H1 (cell line): Measurements from ENCODE around the gene AQP6. TPM values are rescaled to one million over a fixed set of nuclear protein-coding genes. Genes with fewer than 3 reads are reported as not detected.

ENCODE experiments used
- CEBPB ChIP-seq: IDR thresholded peaks from 2 replicates; pipeline ENCODE4 v1.6.1; 2012; ENCODE audit warnings: low read depth, low read length
- polyA plus RNA-seq, 7 experiments: library from polyadenylated mRNA; depleted of rRNA in 3 of 7; stranded (reverse) in 5 of 7; unstranded in 2 of 7; fragments of >200 nt in 5 of 7; fragments of 200-250 nt in 2 of 7; gene quantifications; 1 replicate in 5 of 7; 2 replicates in 1 of 7; 4 replicates in 1 of 7; pipeline versions ENCODE4 v1.2.1 to v1.2.3, GENCODE V29; 2011 to 2013; ENCODE audit warnings: missing spikeins in 2 of 7, mixed read lengths in 2 of 7
- total RNA-seq: library from RNA; stranded (reverse); fragmentation: NEBNext Ultra II Directional; extraction: Animal tissue kit (Norgen Biotek cat#: 25700); gene quantifications from 2 replicates; pipeline ENCODE4 v1.2.1, GENCODE V29; 2021
- TF ChIP-seq, protein P1 (sequence below): IDR thresholded peaks from 2 replicates; pipeline ENCODE4 v1.6.1; 2011; ENCODE audit warnings: low read length, improper control_type of control experiment

Gene AQP6
- total and polyA plus RNA-seq, 2 of the 8 experiments (the other 6 are each of a cell fraction or from before 2014, with no cell fraction given): 0.03 to 0.17 TPM

DNA sequence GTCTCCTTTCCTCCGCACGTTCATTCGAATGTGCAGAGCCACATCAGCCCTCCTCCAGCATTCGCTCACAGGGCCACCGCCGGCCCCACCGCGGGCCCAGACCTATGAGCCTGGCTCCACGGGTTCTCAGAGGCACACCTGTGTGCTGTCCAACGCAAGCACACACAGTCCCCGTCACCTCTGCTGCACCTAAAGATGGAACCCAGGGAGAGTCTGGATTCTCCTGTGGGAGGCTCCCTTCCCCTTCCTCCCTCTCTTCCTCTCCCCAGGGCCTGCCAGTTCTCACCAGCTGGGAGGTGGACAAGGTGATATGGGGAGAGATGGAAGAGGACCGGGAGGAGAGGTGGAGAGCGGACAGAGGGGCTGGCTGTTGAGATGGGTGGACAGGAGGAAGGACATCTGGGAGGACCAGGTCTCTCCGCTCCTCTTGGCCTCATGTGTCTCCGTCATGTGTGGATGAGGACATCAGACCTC is 4.9 kb upstream of the AQP6 start (continued):
- TF ChIP-seq, protein P1, sequence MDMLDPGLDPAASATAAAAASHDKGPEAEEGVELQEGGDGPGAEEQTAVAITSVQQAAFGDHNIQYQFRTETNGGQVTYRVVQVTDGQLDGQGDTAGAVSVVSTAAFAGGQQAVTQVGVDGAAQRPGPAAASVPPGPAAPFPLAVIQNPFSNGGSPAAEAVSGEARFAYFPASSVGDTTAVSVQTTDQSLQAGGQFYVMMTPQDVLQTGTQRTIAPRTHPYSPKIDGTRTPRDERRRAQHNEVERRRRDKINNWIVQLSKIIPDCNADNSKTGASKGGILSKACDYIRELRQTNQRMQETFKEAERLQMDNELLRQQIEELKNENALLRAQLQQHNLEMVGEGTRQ: no peak
- no peak for TF ChIP-seq CEBPB
